ENCODE measurements around the gene KCTD15.

The KCTD15 gene

DNA sequence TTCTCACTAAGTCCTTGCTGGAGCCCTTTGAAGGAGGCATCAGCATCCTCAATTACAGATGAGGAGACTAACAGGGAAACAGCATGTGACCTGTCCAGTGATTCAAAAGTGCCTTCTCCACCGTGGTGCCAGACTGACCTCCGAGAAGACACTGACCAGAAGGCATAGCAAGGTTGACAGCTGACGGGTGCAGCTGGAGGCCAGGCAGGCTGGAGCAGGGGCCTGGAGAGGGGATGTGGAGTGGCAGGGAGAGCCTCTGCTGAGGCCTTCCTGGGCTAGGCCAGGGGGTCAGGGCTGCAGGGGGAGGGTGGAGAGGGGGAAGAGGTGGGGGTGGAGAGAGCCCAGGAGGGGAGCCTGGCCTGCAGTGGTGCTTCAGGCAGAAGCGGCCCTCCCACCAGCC lies 66.3 kb downstream of the KCTD15 start:
- TF ChIP-seq RAD21 (IDR thresholded peaks at IDR 0.05; ENCODE audit: low read depth) = no peak
- TF ChIP-seq EP300 (IDR thresholded peaks at IDR 0.05; ENCODE audit: borderline replicate concordance) = no peak
- no peak for TF ChIP-seq FOXM1 (IDR thresholded peaks at IDR 0.05; ENCODE audit: borderline replicate concordance, low read depth)
- no peak for TF ChIP-seq YY1 (IDR thresholded peaks at IDR 0.05; ENCODE audit: low read depth)
- TF ChIP-seq, protein P1, sequence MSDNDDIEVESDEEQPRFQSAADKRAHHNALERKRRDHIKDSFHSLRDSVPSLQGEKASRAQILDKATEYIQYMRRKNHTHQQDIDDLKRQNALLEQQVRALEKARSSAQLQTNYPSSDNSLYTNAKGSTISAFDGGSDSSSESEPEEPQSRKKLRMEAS (IDR thresholded peaks at IDR 0.05) = no peak
- TF ChIP-seq CREB1 (IDR thresholded peaks at IDR 0.05; ENCODE audit: low read depth) = no peak

DNA sequence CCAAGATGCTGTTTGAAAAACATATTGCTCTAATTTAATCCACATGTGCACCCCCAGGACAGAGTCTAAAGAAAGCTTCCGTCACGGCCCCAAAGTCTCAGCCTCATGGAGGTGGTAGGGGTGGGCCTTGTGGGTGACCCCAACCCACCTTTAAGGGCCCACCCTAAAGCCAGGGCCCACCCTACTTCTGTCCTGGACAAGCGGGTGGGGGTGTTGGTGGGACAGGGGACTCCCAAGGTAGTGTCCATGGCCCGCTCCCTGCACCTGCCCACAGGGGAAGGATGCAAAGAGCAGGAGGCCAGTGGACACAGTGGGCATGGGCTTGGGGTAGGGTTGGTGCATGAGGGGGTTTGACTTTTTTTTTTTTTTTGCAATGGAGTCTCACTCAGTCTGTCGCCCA lies 66.8 kb downstream of the KCTD15 start:
- TF ChIP-seq CEBPB (IDR thresholded peaks at IDR 0.05) (no peak), EP300 (IDR thresholded peaks at IDR 0.05; ENCODE audit: borderline replicate concordance) (no peak), NFIC (IDR thresholded peaks at IDR 0.05) (no peak), TCF12 (IDR thresholded peaks at IDR 0.05; ENCODE audit: low read depth) (no peak), RAD21 (IDR thresholded peaks at IDR 0.05; ENCODE audit: low read depth) (no peak), CREB1 (IDR thresholded peaks at IDR 0.05; ENCODE audit: low read depth) (no peak), TAF1 (IDR thresholded peaks at IDR 0.05; ENCODE audit: low read depth) (no peak), FOXM1 (IDR thresholded peaks at IDR 0.05; ENCODE audit: borderline replicate concordance, low read depth) (no peak), ZBTB7A (IDR thresholded peaks at IDR 0.05; ENCODE audit: low read depth) (no peak), EGR1 (IDR thresholded peaks at IDR 0.05) (no peak), YY1 (IDR thresholded peaks at IDR 0.05; ENCODE audit: low read depth) (no peak), TEAD4 (IDR thresholded peaks at IDR 0.05) (no peak)
- TF ChIP-seq, protein P2, sequence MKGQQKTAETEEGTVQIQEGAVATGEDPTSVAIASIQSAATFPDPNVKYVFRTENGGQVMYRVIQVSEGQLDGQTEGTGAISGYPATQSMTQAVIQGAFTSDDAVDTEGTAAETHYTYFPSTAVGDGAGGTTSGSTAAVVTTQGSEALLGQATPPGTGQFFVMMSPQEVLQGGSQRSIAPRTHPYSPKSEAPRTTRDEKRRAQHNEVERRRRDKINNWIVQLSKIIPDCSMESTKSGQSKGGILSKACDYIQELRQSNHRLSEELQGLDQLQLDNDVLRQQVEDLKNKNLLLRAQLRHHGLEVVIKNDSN (IDR thresholded peaks at IDR 0.05) = no peak
- TF ChIP-seq, protein P1 (IDR thresholded peaks at IDR 0.05) = no peak
- TF ChIP-seq, protein P3, sequence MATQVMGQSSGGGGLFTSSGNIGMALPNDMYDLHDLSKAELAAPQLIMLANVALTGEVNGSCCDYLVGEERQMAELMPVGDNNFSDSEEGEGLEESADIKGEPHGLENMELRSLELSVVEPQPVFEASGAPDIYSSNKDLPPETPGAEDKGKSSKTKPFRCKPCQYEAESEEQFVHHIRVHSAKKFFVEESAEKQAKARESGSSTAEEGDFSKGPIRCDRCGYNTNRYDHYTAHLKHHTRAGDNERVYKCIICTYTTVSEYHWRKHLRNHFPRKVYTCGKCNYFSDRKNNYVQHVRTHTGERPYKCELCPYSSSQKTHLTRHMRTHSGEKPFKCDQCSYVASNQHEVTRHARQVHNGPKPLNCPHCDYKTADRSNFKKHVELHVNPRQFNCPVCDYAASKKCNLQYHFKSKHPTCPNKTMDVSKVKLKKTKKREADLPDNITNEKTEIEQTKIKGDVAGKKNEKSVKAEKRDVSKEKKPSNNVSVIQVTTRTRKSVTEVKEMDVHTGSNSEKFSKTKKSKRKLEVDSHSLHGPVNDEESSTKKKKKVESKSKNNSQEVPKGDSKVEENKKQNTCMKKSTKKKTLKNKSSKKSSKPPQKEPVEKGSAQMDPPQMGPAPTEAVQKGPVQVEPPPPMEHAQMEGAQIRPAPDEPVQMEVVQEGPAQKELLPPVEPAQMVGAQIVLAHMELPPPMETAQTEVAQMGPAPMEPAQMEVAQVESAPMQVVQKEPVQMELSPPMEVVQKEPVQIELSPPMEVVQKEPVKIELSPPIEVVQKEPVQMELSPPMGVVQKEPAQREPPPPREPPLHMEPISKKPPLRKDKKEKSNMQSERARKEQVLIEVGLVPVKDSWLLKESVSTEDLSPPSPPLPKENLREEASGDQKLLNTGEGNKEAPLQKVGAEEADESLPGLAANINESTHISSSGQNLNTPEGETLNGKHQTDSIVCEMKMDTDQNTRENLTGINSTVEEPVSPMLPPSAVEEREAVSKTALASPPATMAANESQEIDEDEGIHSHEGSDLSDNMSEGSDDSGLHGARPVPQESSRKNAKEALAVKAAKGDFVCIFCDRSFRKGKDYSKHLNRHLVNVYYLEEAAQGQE (IDR thresholded peaks at IDR 0.05; ENCODE audit: low read depth) = no peak

DNA sequence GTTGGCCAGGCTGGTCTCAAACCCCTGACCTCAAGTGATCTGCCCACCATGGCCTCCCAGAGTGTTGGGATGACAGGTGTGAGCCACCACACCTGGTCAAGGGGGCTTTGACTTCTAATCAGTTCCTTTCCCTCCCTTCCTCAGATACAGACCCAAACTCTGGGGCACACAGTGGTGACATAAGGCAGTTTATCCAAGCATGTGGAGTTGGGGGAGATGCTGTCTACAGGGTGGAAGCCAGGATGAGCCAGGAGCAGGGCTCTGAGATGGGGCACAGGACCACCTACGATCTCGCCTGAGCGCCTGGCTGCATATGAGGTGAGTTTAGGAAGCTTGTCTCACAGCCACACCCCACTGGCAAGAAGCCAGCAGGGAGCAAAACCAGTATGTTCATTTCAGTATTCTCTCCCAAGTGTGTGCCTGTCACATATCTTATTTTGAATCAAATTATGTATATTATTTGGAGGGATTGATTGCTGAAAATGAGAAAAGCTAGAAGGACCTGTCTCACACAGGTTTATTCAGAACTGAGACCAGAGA lies 67.7 kb downstream of the KCTD15 start:
- TF ChIP-seq FOXM1 (IDR thresholded peaks at IDR 0.05; ENCODE audit: borderline replicate concordance, low read depth) = no peak
- no peak for TF ChIP-seq EGR1 (IDR thresholded peaks at IDR 0.05)
- TF ChIP-seq ZBTB7A (IDR thresholded peaks at IDR 0.05; ENCODE audit: low read depth) = no peak
- TF ChIP-seq CEBPB (IDR thresholded peaks at IDR 0.05) = no peak
- no peak for TF ChIP-seq RAD21 (IDR thresholded peaks at IDR 0.05; ENCODE audit: low read depth)
- TF ChIP-seq TEAD4 (IDR thresholded peaks at IDR 0.05) = no peak
- TF ChIP-seq, protein P2 (IDR thresholded peaks at IDR 0.05) = no peak
- no peak for TF ChIP-seq CREB1 (IDR thresholded peaks at IDR 0.05; ENCODE audit: low read depth)
- TF ChIP-seq, protein P1 (IDR thresholded peaks at IDR 0.05) = no peak
- TF ChIP-seq TCF12 (IDR thresholded peaks at IDR 0.05; ENCODE audit: low read depth) = no peak
- TF ChIP-seq TAF1 (IDR thresholded peaks at IDR 0.05; ENCODE audit: low read depth) = no peak
- TF ChIP-seq YY1 (IDR thresholded peaks at IDR 0.05; ENCODE audit: low read depth) = no peak
- no peak for TF ChIP-seq NFIC (IDR thresholded peaks at IDR 0.05)
- TF ChIP-seq, protein P3 (IDR thresholded peaks at IDR 0.05; ENCODE audit: low read depth) = no peak

DNA sequence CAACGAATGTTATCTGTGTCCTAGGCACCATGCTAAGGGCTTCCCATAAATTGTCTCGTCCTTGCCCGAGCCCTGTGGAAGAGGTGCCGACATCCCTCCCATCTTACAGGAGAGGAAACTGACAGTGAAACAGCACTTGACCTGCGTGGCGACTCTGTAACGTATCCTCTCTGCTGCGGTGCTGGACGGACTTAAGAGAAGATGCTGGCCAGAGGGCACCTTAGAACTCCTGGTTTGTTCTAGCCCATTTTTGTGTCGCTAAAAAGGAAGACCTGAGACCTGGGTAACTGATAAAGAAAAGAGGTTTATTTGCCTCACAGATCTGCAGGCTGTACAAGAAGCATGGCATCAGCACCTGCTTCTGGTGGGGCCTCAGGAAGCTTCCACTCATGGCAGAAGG lies 68.6 kb downstream of the KCTD15 start:
- TF ChIP-seq, protein P2 (IDR thresholded peaks at IDR 0.05) = no peak
- no peak for TF ChIP-seq TEAD4 (IDR thresholded peaks at IDR 0.05)
- TF ChIP-seq FOXM1 (IDR thresholded peaks at IDR 0.05; ENCODE audit: borderline replicate concordance, low read depth) = no peak
- TF ChIP-seq CEBPB (IDR thresholded peaks at IDR 0.05) = no peak
- TF ChIP-seq, protein P3 (IDR thresholded peaks at IDR 0.05; ENCODE audit: low read depth) = no peak
- no peak for TF ChIP-seq YY1 (IDR thresholded peaks at IDR 0.05; ENCODE audit: low read depth)
- TF ChIP-seq NFIC (IDR thresholded peaks at IDR 0.05) = no peak
- TF ChIP-seq, protein P1 (IDR thresholded peaks at IDR 0.05) = no peak
- TF ChIP-seq TCF12 (IDR thresholded peaks at IDR 0.05; ENCODE audit: low read depth) = no peak
- TF ChIP-seq ZBTB7A (IDR thresholded peaks at IDR 0.05; ENCODE audit: low read depth) = no peak
- TF ChIP-seq EP300 (IDR thresholded peaks at IDR 0.05; ENCODE audit: borderline replicate concordance) = no peak
- no peak for TF ChIP-seq EGR1 (IDR thresholded peaks at IDR 0.05)
- no peak for TF ChIP-seq CREB1 (IDR thresholded peaks at IDR 0.05; ENCODE audit: low read depth)
- no peak for TF ChIP-seq RAD21 (IDR thresholded peaks at IDR 0.05; ENCODE audit: low read depth)
- no peak for TF ChIP-seq TAF1 (IDR thresholded peaks at IDR 0.05; ENCODE audit: low read depth)
